Measurements from ENCODE around the gene LRFN2. TPM values are rescaled to one million over a fixed set of nuclear protein-coding genes. Genes with fewer than 3 reads are reported as not detected.

Gene LRFN2
- polyA plus RNA-seq, 1 donor from 2014 or later, result 14.8 TPM

DNA sequence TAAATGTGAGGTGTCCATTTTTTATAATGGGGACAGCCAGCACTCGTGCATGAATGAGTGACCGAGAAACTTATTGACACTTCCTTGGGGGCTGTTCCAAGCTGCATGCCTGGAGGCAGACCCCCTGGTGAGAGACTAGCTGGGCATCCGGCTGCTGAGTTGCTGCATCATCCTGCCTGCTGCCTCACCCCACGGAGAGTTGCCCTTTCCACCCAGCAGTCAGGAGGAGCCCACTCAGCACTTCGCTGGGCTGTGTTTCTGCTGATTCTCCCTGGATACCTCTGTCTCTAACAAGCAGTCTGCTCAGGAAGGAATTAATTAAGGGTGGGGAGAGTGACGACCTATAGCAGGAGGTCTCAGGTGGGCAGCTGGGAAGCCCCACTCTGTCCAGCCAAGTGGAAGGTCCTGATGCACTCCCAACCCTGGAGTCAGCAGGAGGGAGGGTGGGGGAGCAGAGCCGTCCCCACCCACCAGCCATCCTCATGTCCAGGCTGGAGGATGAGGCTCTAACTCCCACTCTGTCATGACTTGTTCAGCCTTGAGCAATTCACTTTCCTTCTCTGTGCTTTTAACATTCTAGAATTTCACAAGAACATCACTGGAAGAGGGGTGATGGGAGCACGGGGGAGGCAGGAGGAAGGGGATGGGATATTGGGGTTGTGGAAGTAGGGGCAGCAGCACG lies 177.3 kb downstream of the LRFN2 start (continued):
- TF ChIP-seq, protein P1, sequence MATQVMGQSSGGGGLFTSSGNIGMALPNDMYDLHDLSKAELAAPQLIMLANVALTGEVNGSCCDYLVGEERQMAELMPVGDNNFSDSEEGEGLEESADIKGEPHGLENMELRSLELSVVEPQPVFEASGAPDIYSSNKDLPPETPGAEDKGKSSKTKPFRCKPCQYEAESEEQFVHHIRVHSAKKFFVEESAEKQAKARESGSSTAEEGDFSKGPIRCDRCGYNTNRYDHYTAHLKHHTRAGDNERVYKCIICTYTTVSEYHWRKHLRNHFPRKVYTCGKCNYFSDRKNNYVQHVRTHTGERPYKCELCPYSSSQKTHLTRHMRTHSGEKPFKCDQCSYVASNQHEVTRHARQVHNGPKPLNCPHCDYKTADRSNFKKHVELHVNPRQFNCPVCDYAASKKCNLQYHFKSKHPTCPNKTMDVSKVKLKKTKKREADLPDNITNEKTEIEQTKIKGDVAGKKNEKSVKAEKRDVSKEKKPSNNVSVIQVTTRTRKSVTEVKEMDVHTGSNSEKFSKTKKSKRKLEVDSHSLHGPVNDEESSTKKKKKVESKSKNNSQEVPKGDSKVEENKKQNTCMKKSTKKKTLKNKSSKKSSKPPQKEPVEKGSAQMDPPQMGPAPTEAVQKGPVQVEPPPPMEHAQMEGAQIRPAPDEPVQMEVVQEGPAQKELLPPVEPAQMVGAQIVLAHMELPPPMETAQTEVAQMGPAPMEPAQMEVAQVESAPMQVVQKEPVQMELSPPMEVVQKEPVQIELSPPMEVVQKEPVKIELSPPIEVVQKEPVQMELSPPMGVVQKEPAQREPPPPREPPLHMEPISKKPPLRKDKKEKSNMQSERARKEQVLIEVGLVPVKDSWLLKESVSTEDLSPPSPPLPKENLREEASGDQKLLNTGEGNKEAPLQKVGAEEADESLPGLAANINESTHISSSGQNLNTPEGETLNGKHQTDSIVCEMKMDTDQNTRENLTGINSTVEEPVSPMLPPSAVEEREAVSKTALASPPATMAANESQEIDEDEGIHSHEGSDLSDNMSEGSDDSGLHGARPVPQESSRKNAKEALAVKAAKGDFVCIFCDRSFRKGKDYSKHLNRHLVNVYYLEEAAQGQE (IDR thresholded peaks at IDR 0.05; ENCODE audit: borderline replicate concordance), result no peak

DNA sequence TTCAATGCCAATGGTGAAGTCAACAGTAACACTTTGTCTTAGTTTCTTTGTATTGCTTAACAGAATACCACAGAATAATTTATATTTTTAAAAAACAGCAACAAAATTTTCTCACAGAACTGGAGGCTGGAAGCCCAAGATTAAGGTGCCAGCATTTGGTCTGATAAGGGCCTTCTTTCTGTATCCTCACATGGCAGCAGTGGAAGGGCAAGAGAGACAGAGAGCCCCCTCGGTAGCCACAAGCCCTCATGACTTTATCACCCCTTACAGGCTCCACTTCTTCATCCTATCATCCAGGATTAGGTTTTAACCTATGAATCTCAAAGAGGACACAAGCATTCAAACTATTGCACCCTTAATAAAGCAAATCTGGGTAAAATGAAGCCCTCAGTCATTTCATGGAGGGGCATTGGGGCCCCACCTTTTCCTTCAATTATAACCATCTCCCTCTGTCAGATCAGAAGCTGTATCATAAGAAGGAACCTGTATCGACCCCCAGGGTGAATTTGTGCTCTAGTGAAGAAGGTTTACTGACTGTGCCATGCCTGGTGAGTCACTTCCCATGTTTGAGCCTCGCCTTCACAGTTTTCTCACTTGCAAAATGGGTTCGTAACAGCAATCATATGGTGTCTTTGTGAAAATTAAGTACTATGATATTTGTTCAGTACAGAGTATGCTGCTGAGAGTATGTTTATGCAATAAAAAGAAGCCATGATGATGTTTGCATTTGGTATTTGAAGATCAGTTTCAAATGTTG lies 178.2 kb downstream of the LRFN2 start:
- Histone ChIP-seq H4K20me1 (ENCODE audit: insufficient read depth) (no peaks in the 10 kb centered on the region), H2AFZ (ENCODE audit: low read depth, low read length) (no peak overlapping the region), H3K9ac (ENCODE audit: low read length) (no peak overlapping the region), H3F3A (ENCODE audit: insufficient read depth, low read length, poor library complexity, severe bottlenecking) (no peaks in the 10 kb centered on the region), H3K27me3 (ENCODE audit: insufficient read depth, low read depth, low read length) (no peaks in the 10 kb centered on the region), H3K36me3 (ENCODE audit: insufficient read depth, low read length) (no peaks in the 10 kb centered on the region), H3K9me2 (ENCODE audit: insufficient read depth, low read length) (no peaks in the 10 kb centered on the region), H3K4me3 (ENCODE audit: low read length) (no peak overlapping the region), H3K79me2 (replicated peaks; ENCODE audit: insufficient read depth, low read length) (no peaks in the 10 kb centered on the region), H3K27ac (ENCODE audit: low read length) (no peak overlapping the region), H3K9me3 (ENCODE audit: low read length) (no peaks in the 10 kb centered on the region), H3K4me2 (ENCODE audit: low read length) (no peak overlapping the region)
- TF ChIP-seq EP300 (conservative IDR thresholded peaks at IDR 0.05; ENCODE audit: poor library complexity, severe bottlenecking), result no peak
- TF ChIP-seq, protein P2, sequence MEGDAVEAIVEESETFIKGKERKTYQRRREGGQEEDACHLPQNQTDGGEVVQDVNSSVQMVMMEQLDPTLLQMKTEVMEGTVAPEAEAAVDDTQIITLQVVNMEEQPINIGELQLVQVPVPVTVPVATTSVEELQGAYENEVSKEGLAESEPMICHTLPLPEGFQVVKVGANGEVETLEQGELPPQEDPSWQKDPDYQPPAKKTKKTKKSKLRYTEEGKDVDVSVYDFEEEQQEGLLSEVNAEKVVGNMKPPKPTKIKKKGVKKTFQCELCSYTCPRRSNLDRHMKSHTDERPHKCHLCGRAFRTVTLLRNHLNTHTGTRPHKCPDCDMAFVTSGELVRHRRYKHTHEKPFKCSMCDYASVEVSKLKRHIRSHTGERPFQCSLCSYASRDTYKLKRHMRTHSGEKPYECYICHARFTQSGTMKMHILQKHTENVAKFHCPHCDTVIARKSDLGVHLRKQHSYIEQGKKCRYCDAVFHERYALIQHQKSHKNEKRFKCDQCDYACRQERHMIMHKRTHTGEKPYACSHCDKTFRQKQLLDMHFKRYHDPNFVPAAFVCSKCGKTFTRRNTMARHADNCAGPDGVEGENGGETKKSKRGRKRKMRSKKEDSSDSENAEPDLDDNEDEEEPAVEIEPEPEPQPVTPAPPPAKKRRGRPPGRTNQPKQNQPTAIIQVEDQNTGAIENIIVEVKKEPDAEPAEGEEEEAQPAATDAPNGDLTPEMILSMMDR (IDR thresholded peaks at IDR 0.05; ENCODE audit: poor library complexity, severe bottlenecking), result no peak
- TF ChIP-seq EZH2 (IDR thresholded peaks at IDR 0.05; ENCODE audit: borderline replicate concordance, insufficient read depth, low read length, poor library complexity, severe bottlenecking), result no peak
- TF ChIP-seq TAF1 (IDR thresholded peaks at IDR 0.05; ENCODE audit: low read depth), result no peak
- no peak for TF ChIP-seq RAD21 (conservative IDR thresholded peaks at IDR 0.05)
- TF ChIP-seq SMC3 (conservative IDR thresholded peaks at IDR 0.05; ENCODE audit: poor library complexity), result no peak
- TF ChIP-seq, protein P1 (IDR thresholded peaks at IDR 0.05; ENCODE audit: borderline replicate concordance), result no peak
- TF ChIP-seq MXI1 (conservative IDR thresholded peaks at IDR 0.05; ENCODE audit: poor library complexity, severe bottlenecking), result no peak

Data from neural cell (in vitro differentiated cells).